ENCODE data around the gene DAP. TPM values are rescaled to one million over a fixed set of nuclear protein-coding genes. Genes with fewer than 3 reads are reported as not detected.

DAP gene
- total RNA-seq, 1 experiment from 2014 or later, result 47.2 TPM

DNA sequence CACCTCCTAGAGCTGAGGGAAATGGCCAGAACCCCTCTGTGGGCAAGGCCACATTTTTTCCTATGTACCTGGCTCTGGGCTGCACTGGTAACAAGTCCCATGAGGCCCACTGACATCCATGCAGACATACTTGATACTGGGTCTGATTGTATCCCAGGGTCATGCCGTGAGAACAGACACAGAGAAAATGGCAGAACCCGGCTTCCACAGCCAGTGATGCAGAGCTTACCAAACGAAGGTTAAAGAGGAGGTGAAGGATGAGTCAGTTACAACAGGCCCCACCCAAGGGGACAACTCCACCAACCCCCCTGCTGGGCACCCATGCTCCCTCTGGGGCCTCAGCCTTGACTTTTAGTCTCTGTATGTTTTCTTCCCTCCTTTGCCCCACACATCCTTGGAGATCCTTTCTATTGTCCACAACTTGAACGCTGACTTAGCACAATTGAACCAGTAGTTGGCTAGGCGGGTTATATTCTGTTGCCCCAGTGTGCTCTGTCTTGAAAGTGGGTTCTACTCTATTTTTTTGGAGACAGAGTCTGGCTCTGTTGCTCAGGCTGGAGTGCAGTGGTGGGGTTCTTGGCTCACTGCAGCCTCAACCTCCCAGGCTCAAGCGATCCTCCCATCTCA lies 93.5 kb downstream of the DAP start:
- no peaks in the 10 kb centered on the region for H3K9me3 Mint-ChIP-seq
- DNase-seq, result no peak

More for the DNA sequence above, 93.5 kb downstream of the DAP start:
- Histone ChIP-seq H3K23ac (ENCODE audit: insufficient read length, low read depth, low read length) (no peak overlapping the region), H3K79me1 (ENCODE audit: insufficient read depth, low read depth, low read length, poor library complexity, severe bottlenecking) (no peaks in the 10 kb centered on the region), H4K91ac (ENCODE audit: insufficient read length, low read depth, low read length) (no peak overlapping the region), H2BK20ac (ENCODE audit: low read depth, low read length, poor library complexity, severe bottlenecking) (no peak overlapping the region), H3K9me3 (ENCODE audit: control insufficient read depth, low read depth, low read length) (no peaks in the 10 kb centered on the region), H3K27ac (ENCODE audit: insufficient read length, low read depth, low read length) (no peak overlapping the region), H3K4ac (ENCODE audit: low read depth, low read length) (no peak overlapping the region), H3K4me2 (ENCODE audit: insufficient read depth, insufficient read length, low read length) (no peak overlapping the region), H2BK12ac (ENCODE audit: insufficient read length, low read depth, low read length) (no peak overlapping the region), H2AK5ac (ENCODE audit: insufficient read length, low read length) (no peak overlapping the region), H3K27me3 (ENCODE audit: insufficient read depth, low read length) (no peaks in the 10 kb centered on the region), H2BK15ac (ENCODE audit: low read depth, low read length) (no peak overlapping the region), H4K8ac (replicated peaks; ENCODE audit: insufficient read length, low read depth, low read length) (no peak overlapping the region), H2AFZ (ENCODE audit: low read length) (no peak overlapping the region), H3K18ac (ENCODE audit: insufficient read length, low read depth, low read length) (no peak overlapping the region), H2BK5ac (ENCODE audit: insufficient read length, low read length) (no peak overlapping the region), H3K23me2 (ENCODE audit: insufficient read length, low read depth, low read length, poor library complexity, severe bottlenecking) (no peaks in the 10 kb centered on the region), H3K56ac (ENCODE audit: insufficient read length, low read depth, low read length) (no peak overlapping the region), H3K14ac (ENCODE audit: insufficient read depth, low read length) (no peak overlapping the region), H3K79me2 (ENCODE audit: insufficient read depth, low read length) (no peaks in the 10 kb centered on the region), H4K5ac (ENCODE audit: insufficient read length, low read depth, low read length) (no peak overlapping the region), H3K9ac (ENCODE audit: extremely low read depth, insufficient read length, low read length) (no peak overlapping the region), H3T11ph (ENCODE audit: low read length) (no peak overlapping the region), H3K4me1 (ENCODE audit: insufficient read depth, low read length) (no peaks in the 10 kb centered on the region; the same call in 1 of the 2 replicates), H4K20me1 (ENCODE audit: control insufficient read depth, insufficient read depth, insufficient read length) (no peaks in the 10 kb centered on the region), H2BK120ac (ENCODE audit: low read depth, low read length, poor library complexity, severe bottlenecking) (no peak overlapping the region)
- no peaks in the 10 kb centered on the region for H3K36me3 Mint-ChIP-seq (ENCODE audit: insufficient read depth in 1 of 3, low read depth in 3 of 3)
- H3K4me1 Mint-ChIP-seq, result peaks cover 13 to 24% of the 10 kb centered on the region in 2 experiments
- H3K4me3 Mint-ChIP-seq, result no peak overlapping the region
- TF ChIP-seq, protein P1, sequence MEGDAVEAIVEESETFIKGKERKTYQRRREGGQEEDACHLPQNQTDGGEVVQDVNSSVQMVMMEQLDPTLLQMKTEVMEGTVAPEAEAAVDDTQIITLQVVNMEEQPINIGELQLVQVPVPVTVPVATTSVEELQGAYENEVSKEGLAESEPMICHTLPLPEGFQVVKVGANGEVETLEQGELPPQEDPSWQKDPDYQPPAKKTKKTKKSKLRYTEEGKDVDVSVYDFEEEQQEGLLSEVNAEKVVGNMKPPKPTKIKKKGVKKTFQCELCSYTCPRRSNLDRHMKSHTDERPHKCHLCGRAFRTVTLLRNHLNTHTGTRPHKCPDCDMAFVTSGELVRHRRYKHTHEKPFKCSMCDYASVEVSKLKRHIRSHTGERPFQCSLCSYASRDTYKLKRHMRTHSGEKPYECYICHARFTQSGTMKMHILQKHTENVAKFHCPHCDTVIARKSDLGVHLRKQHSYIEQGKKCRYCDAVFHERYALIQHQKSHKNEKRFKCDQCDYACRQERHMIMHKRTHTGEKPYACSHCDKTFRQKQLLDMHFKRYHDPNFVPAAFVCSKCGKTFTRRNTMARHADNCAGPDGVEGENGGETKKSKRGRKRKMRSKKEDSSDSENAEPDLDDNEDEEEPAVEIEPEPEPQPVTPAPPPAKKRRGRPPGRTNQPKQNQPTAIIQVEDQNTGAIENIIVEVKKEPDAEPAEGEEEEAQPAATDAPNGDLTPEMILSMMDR (conservative IDR thresholded peaks at IDR 0.05), result no peak
- no peak overlapping the region for H3K27ac Mint-ChIP-seq
- peaks cover 4% of the 10 kb centered on the region; the same call in 1 of the 2 replicates for H3K27me3 Mint-ChIP-seq (ENCODE audit: low read depth)
- WGBS (ENCODE audit: extremely low coverage, insufficient read length, low lambda C conversion rate), result no CpG with 5 or more reads among the region's 6 CpGs

Data from H9 (cell line).